PC-3 (cell line): Measurements from ENCODE around the gene FLYWCH1.

Experiments
- EZH2 ChIP-seq: fragments of 300-600 bp; sonication (generic); IDR thresholded peaks from one replicate; pipeline ENCODE4 v1.6.1; 2017; ENCODE audit warnings: antibody characterized with exemption, mild to moderate bottlenecking, low read length; ENCODE audit not compliant: unreplicated experiment
- EZH2phosphoT487 ChIP-seq: fragments of 300-600 bp; sonication (generic); IDR thresholded peaks from 2 replicates; pipeline ENCODE4 v1.6.1; 2018; ENCODE audit warnings: mild to moderate bottlenecking, antibody characterized with exemption, low read length, borderline replicate concordance
- TF ChIP-seq, protein P1 (sequence below): fragments of 300-600 bp; sonication (generic); conservative IDR thresholded peaks from 2 replicates; pipeline ENCODE4 v1.5.1; 2017; ENCODE audit warnings: antibody characterized with exemption, low read depth, mild to moderate bottlenecking, low read length

DNA sequence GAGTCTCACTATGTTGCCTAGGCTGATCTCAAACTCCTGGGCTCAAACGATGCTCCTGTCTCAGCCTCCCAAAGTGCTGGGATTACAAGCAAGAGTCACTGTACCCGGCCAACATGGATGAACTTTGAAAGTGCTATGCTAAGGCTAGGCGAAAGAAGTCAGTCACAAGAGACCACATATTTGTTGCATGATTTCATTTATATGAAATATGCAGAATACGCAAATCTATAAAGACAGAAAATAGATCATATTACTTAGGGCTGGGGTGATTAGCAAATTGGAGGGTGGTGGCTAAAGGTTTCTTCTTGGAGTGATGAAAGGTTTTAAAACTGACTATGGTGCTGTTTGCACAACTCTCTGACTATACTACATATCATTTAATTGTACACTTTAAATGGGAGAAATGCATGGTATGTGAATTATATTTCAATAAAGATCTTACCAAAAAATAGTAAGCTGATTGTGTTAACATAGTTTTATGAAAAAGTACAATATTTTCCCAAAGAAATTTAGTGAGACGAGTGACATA lies 1.2 kb upstream of the FLYWCH1 start:
- TF ChIP-seq, protein P1, sequence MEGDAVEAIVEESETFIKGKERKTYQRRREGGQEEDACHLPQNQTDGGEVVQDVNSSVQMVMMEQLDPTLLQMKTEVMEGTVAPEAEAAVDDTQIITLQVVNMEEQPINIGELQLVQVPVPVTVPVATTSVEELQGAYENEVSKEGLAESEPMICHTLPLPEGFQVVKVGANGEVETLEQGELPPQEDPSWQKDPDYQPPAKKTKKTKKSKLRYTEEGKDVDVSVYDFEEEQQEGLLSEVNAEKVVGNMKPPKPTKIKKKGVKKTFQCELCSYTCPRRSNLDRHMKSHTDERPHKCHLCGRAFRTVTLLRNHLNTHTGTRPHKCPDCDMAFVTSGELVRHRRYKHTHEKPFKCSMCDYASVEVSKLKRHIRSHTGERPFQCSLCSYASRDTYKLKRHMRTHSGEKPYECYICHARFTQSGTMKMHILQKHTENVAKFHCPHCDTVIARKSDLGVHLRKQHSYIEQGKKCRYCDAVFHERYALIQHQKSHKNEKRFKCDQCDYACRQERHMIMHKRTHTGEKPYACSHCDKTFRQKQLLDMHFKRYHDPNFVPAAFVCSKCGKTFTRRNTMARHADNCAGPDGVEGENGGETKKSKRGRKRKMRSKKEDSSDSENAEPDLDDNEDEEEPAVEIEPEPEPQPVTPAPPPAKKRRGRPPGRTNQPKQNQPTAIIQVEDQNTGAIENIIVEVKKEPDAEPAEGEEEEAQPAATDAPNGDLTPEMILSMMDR, result no peak
- TF ChIP-seq EZH2 (no peak), EZH2phosphoT487 (no peak)
